EL (cell line): ENCODE measurements around the gene GRK6.
A peak's percentile ranks its signal among the peaks of the same experiment; 100 is the strongest.

Experiments
- DNase-seq: peaks from one replicate; pipeline ENCODE4 v3.0.0-alpha.2; 2016

GRK6 gene

DNA sequence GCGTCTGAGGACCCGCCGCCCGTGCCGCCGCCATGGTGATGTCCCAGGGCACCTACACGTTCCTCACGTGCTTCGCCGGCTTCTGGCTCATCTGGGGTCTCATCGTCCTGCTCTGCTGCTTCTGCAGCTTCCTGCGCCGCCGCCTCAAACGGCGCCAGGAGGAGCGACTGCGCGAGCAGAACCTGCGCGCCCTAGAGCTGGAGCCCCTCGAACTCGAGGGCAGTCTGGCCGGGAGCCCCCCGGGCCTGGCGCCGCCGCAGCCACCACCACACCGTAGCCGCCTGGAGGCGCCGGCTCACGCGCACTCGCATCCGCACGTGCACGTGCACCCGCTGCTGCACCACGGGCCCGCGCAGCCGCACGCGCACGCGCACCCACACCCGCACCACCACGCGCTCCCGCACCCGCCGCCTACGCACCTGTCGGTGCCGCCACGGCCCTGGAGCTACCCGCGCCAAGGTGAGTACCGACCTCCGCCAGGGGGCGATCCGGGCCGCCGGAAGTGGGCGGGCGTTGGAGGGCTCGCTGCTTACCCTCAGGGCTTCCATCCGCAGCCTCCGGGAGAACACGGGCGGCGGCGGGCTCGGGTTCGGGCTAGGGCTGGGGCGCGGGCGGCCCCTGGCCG, 28.7 kb downstream of the GRK6 start:
- DNase-seq: peak; percentile 75

DNA sequence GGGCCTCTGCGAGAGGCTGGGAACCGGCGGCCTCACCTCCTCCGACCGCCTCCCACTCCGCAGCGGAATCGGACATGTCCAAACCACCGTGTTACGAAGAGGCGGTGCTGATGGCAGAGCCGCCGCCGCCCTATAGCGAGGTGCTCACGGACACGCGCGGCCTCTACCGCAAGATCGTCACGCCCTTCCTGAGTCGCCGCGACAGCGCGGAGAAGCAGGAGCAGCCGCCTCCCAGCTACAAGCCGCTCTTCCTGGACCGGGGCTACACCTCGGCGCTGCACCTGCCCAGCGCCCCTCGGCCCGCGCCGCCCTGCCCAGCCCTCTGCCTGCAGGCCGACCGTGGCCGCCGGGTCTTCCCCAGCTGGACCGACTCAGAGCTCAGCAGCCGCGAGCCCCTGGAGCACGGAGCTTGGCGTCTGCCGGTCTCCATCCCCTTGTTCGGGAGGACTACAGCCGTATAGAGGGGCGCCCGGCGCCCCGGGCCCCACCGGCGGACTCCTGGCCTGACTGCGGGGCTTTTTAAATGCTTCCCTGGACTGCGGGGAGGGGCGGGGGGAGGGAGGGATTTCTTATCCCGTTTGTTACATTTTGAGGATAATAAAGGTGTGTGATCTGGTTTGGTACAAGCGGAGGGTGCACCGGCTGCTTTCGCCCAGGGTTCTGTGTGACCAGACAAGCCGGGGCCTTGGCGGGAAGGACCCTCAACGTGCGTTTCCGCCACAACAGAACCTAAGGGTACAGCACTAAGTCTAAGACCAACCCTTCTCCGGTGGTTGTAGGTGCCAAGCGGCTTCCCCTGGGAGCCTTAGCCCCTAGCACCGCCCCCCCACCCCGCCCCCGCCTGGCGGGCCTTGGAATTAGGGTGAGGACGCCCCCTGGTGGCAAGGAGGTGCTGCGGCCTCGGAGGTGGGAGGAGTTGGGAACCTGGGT, 29.4 kb downstream of the GRK6 start:
- peak; percentile 88 for DNase-seq

DNA sequence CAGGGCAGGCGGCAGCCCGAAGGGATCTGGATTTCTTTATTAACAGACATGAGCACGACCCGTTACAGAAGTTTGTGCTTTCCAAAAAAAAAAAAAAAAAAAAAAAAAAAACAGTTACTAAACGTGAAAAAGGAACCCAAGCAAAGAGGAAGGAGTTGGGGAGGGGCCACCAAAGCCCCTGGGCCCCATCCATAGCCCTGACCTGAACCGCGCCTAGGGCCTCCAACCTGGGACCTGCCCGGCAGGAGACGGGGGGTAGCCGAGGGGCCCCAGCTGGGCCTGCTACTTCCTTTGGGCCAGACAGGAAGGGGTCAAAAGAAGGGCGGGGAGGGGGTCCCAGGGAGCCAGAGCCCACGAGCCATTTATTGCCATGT, 30.1 kb downstream of the GRK6 start:
- no peak for DNase-seq

DNA sequence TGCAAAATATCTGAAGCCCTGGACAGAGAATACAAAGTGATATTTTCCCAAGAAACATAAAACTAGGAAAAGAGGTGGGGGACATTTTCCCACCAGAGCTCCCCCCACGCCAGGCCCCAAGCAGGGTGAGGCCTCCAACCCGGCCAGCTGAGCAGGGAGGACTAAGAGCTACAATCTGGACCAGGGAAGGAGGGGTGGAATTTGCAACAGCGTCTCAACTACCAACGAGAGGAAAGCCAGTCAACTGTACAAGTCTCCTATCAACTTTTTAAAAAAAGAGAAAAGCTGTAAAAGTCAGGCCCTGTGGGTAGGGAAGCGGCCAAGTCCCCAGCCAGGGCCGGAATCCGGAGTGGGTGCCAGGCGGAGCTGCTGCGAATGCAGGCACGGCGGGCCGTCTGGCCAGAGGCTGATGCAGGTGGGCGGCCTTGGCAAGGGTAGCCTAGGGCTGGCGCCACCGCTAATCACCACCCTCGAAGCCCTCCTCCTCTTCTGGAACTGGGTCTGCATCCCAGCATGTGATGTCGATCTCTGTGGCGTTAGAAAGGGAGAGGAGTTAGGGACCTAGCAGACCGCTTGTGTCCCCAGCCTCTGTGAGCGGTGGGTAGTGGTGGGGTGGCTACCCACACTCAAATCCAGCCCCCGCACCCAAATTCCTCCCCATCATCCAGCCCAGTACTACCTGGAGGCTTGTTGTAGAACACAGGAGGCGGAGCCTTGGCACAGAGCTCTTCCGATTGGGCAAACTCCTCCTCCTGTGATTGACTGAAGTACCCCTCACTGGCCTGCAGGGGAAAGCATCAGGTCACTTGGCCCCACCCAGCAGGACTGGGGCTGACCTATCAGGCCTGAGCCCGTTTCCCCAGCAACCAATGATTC, 30.7 kb downstream of the GRK6 start:
- DNase-seq: peak; percentile 95

DNA sequence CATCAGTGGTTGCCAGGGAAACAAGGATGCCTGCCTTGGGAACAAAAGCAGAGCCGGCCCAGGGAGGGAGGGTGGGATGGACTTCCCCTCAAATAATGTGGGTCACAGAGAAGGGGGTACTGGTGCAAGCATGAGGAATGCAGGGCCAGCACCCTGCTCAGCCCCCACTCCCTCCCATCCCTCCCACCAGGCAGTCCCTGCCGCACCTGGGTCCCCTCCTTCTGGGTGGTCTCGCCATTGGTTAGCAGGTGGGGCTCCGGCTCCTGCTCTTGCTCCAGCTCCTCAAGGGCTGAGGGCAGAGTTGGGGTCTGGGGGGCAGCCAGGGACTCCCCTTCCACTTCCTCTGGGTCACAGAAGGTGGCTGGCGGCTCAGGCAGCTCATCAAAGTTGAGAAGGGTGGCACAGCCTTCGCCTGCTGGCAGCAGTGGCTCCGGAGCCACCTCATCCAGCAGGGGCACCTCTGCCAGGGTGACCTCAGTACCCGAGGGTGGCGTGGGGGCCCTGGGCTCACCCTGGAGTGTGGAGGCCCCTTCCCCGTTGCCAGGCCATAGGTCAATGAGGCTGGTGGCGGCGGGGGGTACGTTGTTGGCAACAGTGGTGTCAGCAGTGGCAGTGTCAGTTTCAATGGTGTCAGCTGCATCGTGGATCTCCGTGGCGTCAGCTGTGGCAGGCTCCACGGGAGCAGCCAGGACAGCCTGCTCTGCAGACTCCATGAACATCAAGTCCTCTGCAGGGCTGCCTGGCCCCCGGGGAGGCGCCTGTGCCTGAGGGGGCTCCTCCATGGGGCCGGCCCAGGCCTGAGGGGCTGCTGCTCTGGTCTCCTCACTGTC, 31.6 kb downstream of the GRK6 start:
- no peak for DNase-seq

DNA sequence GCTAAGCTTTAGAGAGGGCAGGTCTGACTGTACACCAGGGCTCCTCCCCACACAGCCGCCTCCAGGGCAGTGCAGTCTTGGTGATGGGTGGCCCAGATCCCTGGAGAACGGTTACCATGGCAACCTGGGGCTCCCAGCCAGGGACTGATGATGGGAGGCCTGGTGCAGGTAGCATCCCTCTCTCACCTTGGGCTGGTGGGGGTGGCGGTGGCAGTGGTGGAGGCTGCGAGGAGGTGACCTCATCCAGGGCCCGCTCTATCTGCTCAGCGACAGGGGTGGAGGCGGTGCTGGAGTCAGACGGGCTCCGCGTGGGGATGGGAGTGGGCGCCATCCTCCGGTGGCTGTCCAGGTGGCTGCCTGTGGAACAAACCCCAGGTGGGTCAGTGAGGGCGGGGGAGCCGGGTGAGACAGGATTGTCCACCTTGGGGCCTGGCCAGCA, 32.5 kb downstream of the GRK6 start:
- no peak for DNase-seq

DNA sequence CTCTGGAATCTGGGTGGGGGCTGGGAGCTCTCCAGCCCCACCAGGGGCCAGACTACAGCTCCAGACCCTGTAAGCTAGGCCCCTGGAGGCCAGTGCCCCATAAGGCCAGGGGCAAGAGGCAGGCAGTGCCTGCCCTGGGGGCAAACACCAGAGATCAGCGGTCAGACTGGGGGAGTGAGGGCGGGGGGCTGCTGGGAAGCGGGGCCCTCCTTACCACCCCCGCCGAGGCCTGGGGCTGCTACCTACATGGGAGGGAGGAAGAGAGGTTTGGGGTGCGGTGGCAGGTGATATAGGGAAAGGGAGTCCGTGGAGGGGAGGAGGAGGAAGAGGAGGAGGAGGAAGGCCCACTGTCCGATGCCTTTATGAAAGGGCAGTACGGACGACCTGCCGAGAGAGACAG, 32.9 kb downstream of the GRK6 start:
- no peak for DNase-seq

DNA sequence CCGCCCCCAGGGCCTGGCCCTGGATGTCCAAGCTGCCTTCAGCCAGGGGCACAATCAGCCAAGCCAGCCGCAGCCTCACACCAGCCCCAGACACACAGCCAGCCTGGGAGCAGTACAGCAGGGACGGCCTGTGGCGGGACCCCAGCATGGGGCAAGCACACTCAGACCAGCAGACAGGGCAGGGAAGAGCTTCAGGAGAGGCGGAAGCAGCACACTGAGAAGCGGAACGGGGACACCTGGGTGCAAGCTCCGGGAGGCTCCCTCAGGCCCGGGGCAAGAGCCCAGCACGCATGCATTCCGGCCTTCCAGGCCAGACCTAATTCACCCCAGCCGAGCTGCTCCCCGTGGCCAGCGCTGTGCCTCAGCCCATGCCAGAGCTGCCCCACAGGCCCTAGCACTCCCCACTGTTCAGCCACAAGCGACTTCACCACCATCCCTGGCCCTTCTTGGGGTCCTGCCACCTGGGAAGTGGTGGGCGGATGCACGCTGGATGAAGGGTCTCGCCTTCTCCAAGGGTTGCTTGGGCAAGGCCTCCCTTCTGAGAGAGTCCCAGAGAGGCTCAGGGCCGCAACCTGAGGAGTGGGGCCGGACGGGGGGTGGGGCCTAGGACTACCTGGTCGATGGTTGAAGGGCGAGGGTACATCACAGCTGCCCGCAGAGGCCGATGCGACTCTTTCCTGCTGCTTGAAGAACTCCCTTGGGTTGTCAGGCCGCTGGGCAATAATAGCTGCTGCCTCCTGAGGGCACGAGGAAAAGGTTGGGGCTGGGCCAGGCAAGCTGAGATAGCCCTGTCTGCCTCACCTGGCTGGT, 33.5 kb downstream of the GRK6 start:
- no peak for DNase-seq

DNA sequence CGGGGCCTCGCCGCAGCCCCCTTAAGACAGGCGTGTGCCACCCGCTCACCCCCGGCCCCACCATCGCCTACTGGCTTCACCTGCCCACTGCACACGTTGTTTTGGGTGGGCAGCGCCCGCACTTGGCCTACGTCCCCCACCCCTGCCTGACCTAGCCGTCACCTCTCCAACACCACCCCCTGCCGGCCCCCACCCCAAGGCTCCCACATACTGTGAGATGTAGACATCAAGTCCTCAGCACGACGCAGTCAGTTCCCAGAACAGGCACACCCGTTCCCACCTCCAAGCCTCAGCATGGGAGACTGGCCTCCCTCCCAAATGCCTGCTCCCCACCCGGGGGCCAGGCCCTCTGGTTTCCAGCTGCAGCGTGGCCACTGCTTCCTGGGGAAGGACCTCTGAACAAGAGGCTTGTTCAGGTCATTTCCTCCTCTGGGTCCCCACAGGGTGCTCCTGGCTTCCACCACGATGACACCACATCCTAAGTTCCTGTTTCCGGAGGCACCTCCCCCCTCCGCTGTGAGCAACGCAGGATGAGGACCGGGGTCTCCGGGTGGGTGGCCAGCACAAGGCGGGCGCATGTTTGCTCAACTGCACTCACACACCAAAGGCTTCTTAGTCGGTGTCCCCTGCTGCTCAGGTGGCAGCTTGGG, 35.7 kb downstream of the GRK6 start:
- DNase-seq: no peak

DNA sequence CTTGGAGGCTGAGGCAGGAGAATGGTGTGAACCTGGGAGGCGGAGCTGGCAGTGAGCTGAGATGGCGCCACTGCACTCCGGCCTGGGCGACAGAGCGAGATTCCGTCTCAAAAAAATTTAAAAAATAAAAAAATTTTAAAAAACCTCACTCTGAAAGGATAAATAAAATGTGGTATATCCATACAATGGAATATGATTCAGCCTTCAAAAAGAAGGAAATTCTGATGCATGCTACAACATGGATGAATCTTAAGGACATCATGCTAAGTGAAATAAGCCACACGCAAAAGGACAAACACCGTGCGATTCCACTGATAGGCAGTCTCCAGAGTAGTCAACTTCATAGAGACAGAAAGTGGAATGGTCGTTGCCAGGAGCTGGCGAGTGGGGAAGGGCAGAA, 38.6 kb downstream of the GRK6 start:
- no peak for DNase-seq

DNA sequence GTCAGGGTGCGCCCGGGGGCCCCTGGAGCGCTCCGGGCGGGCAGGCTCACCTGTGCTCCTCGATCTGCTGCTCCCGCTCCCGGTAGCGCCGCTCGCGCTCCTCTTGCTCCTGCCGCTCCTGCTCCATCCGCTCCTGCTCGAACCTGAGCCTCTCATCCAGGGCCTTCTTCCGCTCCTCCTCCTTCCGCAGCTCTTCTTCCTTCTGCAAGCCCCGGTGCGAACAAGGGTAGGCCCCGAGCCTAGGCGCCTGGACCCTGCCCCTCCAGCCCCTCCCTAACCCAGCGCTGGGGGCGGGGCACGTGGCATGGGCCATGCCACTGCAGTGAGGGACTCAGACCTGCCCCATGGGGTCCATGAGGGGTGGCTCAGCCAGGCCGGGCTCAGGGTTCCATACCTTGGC, 40.4 kb downstream of the GRK6 start:
- no peak for DNase-seq

DNA sequence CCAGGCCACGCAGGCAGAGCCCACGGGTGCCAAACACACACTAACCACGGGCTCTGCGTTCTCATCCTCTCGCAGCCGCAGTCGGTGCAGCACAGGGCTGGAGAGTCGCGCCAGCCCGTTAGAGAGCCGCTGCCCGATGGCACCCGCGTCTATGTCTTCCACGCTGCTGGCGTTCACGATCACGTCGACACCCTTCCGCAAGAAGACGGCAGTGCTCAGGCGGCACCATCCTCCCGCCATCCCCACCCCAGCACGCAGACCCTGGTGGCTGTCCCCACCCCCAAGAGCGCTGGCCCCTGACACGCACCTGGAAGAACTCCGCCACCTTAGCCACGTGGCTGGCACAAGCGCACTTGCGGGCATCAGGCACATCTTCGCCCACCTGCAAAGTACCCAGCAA, 41.0 kb downstream of the GRK6 start:
- DNase-seq: no peak

DNA sequence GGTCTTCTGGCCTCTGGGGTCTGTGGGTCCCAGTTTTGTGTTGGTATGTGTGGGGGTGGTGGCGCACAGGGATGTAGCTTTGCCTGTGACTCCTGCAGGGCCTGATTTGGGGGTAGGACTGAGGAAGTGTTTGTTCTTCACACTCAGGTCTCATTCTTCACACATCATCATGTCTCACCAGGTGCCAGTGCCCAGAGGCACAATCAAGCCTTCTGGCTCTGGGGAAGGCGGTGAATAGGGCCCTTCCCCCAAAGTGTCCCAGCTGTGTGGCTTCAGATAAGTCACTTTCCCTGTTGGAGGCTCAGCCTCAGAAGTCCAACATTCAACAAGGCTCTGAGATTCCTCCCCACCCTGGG, 41.8 kb downstream of the GRK6 start:
- no peak for DNase-seq

DNA sequence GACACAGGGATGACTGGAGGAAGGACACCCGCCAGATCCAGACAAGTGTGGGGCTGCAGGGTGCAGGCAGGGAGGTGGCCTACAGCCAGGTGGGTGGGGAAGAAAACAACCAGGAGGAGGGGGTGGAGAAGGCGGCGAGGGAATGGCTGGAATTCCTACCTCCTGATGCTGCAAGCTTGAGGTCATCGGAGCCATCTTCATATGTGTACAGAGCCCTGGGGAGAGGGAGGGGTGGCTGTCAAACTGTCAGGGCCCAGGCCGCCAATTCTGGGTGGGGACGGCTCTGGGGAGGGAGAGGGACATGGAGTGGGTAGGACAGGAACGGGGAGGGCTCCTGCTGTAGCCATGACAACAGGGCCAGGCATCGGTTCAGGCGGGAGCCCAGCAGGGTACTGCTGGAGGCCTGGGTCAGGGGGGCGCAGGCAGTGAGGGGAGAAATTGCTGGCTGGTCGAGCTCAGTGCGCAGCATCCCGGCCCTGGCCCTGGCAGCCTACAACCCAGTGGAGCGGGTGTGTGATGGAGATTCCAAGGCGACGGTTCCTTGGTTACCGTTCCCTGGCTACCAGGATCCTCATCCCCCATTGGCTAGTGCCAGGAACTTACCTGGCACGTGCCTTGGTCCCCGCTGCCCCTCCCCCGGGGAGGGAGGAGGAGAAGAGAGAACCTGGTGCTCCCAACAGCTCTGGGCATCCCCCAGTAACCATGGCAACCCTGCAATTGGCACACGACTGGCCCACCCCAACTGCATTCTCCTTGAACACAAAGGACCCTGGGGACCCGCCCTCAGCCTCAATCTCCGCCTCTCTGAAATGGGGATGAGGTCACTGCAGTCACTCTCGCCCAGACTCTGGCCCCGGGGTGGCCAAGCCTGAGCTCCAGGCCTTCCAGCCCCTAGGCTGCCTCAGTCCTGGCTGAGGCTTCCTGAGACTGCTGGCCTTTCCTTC, 42.5 kb downstream of the GRK6 start:
- DNase-seq: peak; percentile 86

DNA sequence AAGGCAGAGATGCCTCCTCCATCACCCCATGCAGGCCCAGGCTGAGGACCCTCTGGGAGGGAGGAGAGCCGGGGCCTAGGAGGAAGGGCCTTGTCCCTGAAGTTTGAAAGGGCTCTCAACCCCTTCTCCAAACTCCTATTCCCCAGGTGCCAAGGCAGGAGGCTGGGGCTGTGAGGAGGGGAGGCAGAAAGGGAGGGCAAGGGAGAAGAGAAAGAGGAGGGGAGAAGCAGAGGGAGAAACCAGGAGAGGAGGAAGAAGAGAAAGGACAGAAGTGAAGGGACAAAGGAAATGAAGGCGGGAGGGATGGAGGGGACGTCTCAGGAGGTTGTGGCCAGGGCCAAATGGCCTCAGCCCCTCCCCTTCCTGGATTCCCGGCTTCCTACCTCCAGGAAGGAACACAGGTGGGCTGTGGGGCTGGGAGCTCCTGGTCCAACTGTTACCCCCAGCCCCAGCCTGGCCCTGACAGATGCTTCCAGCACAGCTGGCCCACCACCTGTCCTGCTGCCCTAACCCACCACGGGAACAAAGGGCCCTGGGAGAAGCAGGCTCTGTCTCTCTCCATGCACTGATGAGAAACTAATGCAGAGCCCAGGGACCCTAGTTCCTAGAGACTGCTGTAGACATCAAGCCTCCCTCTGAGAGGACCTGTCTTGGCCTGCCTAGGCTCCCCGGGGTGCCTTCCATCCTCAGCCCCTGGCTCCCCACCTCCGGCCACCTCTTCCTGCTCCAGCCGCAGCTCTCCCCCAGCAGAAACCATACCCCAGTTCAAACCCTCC, 43.5 kb downstream of the GRK6 start:
- no peak for DNase-seq

DNA sequence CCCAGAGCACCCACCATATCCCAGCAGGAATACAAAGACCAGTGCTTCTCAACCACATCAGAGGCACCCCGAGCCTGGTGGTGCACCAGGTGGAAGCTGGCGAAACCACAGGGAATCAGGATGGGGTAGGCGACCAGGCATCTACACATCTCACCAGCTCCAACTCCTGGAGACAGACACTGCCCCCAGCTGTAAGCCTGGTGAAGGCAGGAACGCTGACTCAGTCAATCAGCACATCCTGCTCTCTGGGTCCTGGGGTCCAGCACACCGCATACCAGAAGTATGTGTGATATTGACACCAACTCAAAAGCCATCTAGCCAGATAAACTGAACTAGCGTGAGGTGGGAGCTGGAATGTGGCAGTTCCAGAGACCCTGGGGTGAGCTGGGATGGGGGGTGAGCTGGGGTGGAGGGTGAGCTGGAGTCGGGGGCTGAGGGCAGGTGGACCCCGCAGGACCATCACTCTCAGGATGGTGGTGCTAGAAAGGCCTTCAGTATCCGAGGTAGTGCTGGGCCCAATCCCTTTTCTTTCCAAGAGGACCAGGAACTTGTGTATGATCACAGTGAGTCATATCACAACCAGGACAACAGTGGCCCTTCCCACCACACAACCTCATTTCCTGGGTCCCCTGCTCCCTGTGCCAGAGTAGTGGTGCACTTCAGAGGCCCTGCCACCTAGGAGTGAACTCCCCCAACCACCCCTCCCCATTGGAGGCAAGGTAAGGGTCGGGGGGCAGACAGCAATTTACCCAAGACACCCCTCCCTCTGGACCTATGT, 44.5 kb downstream of the GRK6 start:
- DNase-seq: peak; percentile 73

DNA sequence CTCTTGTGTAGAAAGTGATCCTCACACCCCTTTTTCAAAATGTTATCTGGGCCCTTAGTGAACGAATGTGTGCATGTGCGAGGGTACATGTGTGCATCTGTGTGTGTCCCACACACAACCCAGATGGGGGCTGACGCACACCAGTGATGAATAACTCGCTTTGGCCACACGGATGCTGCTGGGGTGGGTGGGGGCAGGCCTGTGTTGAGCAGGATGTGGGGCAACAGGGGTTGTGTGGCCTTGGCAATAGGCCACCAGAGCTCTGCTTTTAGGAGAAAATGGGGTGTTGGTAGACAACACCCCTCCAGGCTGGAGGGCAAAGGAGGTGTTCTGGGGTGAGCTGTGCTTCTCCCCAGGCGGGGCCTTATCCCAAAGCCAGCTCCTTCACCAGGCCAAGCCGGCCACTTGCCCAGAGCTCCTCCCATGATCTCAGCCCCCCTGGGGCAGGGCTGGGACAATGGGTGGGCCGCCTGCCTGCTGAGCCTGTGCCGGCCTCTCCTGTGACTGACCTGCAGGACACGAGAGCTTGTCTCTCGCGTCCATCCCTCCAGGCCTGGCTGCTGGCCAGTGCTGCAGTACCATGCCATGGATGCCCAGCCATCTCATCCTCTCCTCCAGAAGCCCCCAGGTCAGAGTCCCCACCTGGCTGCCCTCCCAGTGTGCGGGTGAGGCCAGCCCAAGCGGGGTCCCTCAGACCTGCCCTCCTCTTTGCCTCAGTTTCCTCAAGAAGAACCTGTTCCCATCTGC, 45.3 kb downstream of the GRK6 start:
- peak; percentile 76 for DNase-seq
